GM19468 (cell line): Measurements from ENCODE around the gene MACROD1.
"Not testable (repeated sequence)": the region's sequence is repeated elsewhere in the genome, so short reads cannot be mapped to it uniquely, and the experiment has no call there.

Source experiments
- ATAC-seq: cut with Tn5 transposase; IDR thresholded peaks from one replicate; pipeline ENCODE4 v1.9.1; 2021; ENCODE audit warnings: mild to moderate bottlenecking, moderate library complexity, moderate number of reproducible peaks; ENCODE audit not compliant: unreplicated experiment; ENCODE audit errors: extremely low read depth

Gene MACROD1

GRCh38 chr11:64186492-64187165 lies 20.7 kb upstream of the MACROD1 start:
- no peak for ATAC-seq

- peak; percentile 82 for ATAC-seq
Measured at GRCh38 chr11:64185693-64186491, 20.0 kb upstream of the MACROD1 start, which contains the start of gene STIP1. STIP1 (plus strand) TSS chr11:64186171; CDS start chr11:64186262, 91 bp downstream.

- ATAC-seq, result no peak
Measured at GRCh38 chr11:64185175-64185692, 19.3 kb upstream of the MACROD1 start.

GRCh38 chr11:64183890-64184289 lies 18.0 kb upstream of the MACROD1 start:
- ATAC-seq, result no peak

GRCh38 chr11:64181506-64182411 lies 15.8 kb upstream of the MACROD1 start:
- ATAC-seq, result no peak

- no peak for ATAC-seq
Measured at GRCh38 chr11:64180891-64181290, 15.0 kb upstream of the MACROD1 start.

- ATAC-seq, result no peak
Measured at GRCh38 chr11:64178951-64179639, 13.2 kb upstream of the MACROD1 start.

- ATAC-seq, result no peak
Measured at GRCh38 chr11:64178203-64178602, 12.3 kb upstream of the MACROD1 start.

GRCh38 chr11:64176751-64177150 lies 10.8 kb upstream of the MACROD1 start:
- no peak for ATAC-seq

GRCh38 chr11:64173616-64174355 lies 7.9 kb upstream of the MACROD1 start:
- no peak for ATAC-seq

- ATAC-seq, result no peak
Measured at GRCh38 chr11:64170419-64170818, 4.5 kb upstream of the MACROD1 start.

- ATAC-seq, result no peak
Measured at GRCh38 chr11:64165481-64165841, 452 bp downstream of the MACROD1 start.

GRCh38 chr11:64164392-64165312 lies 1.3 kb downstream of the MACROD1 start:
- no peak for ATAC-seq

- no peak for ATAC-seq
Measured at GRCh38 chr11:64163951-64164350, 2.0 kb downstream of the MACROD1 start.

GRCh38 chr11:64162769-64163168 lies 3.1 kb downstream of the MACROD1 start:
- ATAC-seq, result not testable (repeated sequence)

- ATAC-seq, result no peak
Measured at GRCh38 chr11:64161037-64161436, 4.9 kb downstream of the MACROD1 start.

GRCh38 chr11:64157631-64158394 lies 8.1 kb downstream of the MACROD1 start:
- no peak for ATAC-seq
